Pancreas (tissue), 10 donors: ENCODE results near the gene MYO9A. TPM values are rescaled to one million over a fixed set of nuclear protein-coding genes. Genes with fewer than 3 reads are reported as not detected.

Source experiments
- ATAC-seq, 4 donors: fragments of 200-7000 bp; cut with Tn5 transposase; one replicate each; pipeline versions ENCODE4 v1.8.0 to v1.9.1; 2020; ENCODE audit warnings: mild to moderate bottlenecking in 4 of 4, moderate library complexity in 4 of 4
- DNase-seq, 6 donors: peaks; one replicate each; pipeline ENCODE4 v3.0.0-alpha.2; 2020
- FAIRE-seq: peaks from 2 replicates; lab custom pipeline; 2012; peaks lifted over from hg19 to GRCh38; lab: Jason Lieb, UNC
- H3K27ac ChIP-seq, 4 donors: fragments of 200-600 bp; sonication (generic); 1 replicate in 3 of 4; 2 replicates in 1 of 4; pipeline versions ENCODE4 v1.5.0 to v1.8.0; 2020
- H3K27me3 ChIP-seq, 4 donors: fragments of 200-600 bp; one replicate each; pipeline ENCODE4 v1.8.0; 2021
- H3K36me3 ChIP-seq, 3 donors: fragments of 200-600 bp; sonication (generic) in 1 of 3; one replicate each; pipeline versions ENCODE4 v1.5.0 to v1.8.0; 2020 to 2021
- H3K4me1 ChIP-seq, 3 donors: fragments of 200-600 bp; one replicate each; pipeline ENCODE4 v1.8.0; 2021
- H3K4me3 ChIP-seq, 4 donors: fragments of 200-600 bp; sonication (generic) in 2 of 4; one replicate each; pipeline versions ENCODE4 v1.5.0 to v1.8.0; 2020 to 2021
- H3K9me3 ChIP-seq, 4 donors: fragments of 200-600 bp; one replicate each; pipeline ENCODE4 v1.8.0; 2021
- WGBS, 2 donors: extraction: QIAGEN DNeasy Blood & Tissue Kit; methylation state at CpG; one replicate each; pipeline ENCODE4 v1.1.7; 2013; 5-methylcytosine and 5-hydroxymethylcytosine counted together
- intact Hi-C, 3 donors: fragments of 100-400 bp; cut with DNase I; formaldehyde crosslinking; loops; one replicate each; pipeline versions ENCODE4 v1.11.1 to v1.14.2; 2022
- polyA plus RNA-seq, 2 donors: library from polyadenylated mRNA; stranded (reverse); fragments of 200-250 nt; gene quantifications; one replicate each; pipeline ENCODE4 v1.2.3, GENCODE V29; 2013
- total RNA-seq, 6 donors: library from RNA; stranded (reverse); fragmentation: NEBNext Ultra II Directional in 4 of 6; extraction: Animal tissue kit (Norgen Biotek cat#: 25700) in 4 of 6; gene quantifications; one replicate each; pipeline versions ENCODE4 v1.2.1 to v1.2.4, GENCODE V29; 2021 to 2023
- TF ChIP-seq, protein P1 (sequence below), 4 donors: fragments of 200-600 bp; sonication (generic) in 3 of 4; IDR thresholded peaks; one replicate each; pipeline versions ENCODE4 v1.5.0 to v1.8.0; 2021; ENCODE audit warnings: antibody characterized with exemption in 4 of 4
- donor health status: healthy with polysubstance abuse.
- donor health status: DM: no; HTN: no; CAD: no; lungs with moderate emphysema.
- donor health status: DM: no; HTN: no; CAD: no.
- donor health status: control.
- donor health status: control.
- donor health status: Bipolar disorder and iron deficiency.
- donor health status: DM: yes; HTN: yes; CAD: no.
- donor health status: DM: no; HTN: no; CAD: no.
- donor health status: DM: no; HTN: no; CAD: no.
- donor health status: DM: yes; HTN: yes; CAD: no.

Gene MYO9A
- total and polyA plus RNA-seq, 8 donors = 1.2 to 21.0 (median 7.8) TPM

DNA sequence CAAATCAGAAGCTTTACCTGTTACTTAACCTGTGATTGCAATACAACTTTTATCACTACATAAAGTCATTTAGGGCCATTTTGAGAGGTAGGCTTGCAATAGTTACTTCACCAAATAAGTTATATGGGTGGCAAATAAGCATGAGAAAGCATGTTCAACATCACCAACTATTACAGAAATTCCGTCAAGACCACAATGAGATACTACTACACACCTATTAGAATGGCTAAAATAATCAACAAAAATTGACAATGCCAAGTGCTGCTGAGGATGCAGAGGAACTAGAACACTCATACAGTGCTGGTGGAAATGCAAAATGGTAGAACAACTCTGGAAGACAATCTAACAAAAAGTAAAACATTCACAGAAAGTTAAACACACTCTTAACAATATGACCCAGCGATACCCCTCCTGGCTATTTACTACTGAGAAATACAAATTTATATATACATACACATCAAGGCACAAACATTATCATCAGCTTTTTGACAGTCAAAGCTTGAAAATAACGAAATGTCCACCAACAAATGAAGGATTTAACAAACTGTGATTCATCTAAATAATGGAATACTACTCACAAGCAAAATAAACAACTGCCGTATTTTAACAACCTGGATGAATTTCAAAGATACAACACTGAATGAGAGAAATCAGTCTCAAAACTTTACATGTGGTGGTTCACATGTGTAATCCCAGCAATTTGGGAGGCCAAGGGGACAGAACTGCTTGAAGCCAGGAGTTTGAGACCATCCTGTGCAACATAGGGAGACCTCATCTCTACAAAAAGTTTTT lies 82.9 kb downstream of the MYO9A start:
- H3K27me3 ChIP-seq = no peaks in the 10 kb centered on the region
- intact Hi-C loops = loop anchor here in 1 of 3 donors (5.0 kb wide), 1 partner anchor 57 kb away; no protein-coding TSS in a partner anchor
- no peak overlapping the region for H3K4me3 ChIP-seq
- WGBS, 2 donors = 68 to 82% methylated on average over 4 of the region's 4 CpGs
- H3K36me3 ChIP-seq = no peaks in the 10 kb centered on the region
- H3K27ac ChIP-seq = no peak overlapping the region
- H3K4me1 ChIP-seq = no peaks in the 10 kb centered on the region
- no peak for DNase-seq
- ATAC-seq = no peak
- TF ChIP-seq, protein P1, sequence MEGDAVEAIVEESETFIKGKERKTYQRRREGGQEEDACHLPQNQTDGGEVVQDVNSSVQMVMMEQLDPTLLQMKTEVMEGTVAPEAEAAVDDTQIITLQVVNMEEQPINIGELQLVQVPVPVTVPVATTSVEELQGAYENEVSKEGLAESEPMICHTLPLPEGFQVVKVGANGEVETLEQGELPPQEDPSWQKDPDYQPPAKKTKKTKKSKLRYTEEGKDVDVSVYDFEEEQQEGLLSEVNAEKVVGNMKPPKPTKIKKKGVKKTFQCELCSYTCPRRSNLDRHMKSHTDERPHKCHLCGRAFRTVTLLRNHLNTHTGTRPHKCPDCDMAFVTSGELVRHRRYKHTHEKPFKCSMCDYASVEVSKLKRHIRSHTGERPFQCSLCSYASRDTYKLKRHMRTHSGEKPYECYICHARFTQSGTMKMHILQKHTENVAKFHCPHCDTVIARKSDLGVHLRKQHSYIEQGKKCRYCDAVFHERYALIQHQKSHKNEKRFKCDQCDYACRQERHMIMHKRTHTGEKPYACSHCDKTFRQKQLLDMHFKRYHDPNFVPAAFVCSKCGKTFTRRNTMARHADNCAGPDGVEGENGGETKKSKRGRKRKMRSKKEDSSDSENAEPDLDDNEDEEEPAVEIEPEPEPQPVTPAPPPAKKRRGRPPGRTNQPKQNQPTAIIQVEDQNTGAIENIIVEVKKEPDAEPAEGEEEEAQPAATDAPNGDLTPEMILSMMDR (IDR thresholded peaks at IDR 0.05) = no peak
- FAIRE-seq = no peak
- no peaks in the 10 kb centered on the region for H3K9me3 ChIP-seq

GRCh38 chr15:72034351-72034750 lies 83.6 kb downstream of the MYO9A start:
- FAIRE-seq = no peak
- intact Hi-C loops = no loop called here
- no peak overlapping the region for H3K27ac ChIP-seq
- no peaks in the 10 kb centered on the region for H3K27me3 ChIP-seq
- no peak for DNase-seq
- TF ChIP-seq, protein P1 (IDR thresholded peaks at IDR 0.05) = no peak
- no peaks in the 10 kb centered on the region for H3K36me3 ChIP-seq
- WGBS, 2 donors = 100% methylated on average over 1 of the region's 1 CpG
- ATAC-seq = no peak
- no peaks in the 10 kb centered on the region for H3K4me1 ChIP-seq
- no peak overlapping the region for H3K4me3 ChIP-seq
- H3K9me3 ChIP-seq = no peaks in the 10 kb centered on the region

DNA sequence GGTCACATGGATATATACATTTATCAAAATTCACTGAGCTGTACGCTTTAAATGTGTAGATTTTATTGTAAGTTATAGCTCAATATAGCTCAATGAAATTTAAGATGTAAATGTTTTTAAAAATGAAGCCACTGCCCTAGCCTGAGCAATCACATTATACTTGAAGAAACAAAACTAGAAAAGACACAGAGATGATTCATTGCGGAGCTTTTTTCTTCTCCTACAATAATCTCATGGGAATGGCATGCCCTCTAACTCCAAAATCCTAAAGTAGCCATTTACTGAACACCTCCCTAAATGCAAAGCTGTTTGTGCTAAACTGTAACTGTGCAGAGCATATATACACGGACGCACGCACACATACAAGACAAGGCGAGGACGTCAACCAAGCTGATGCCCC lies 84.2 kb downstream of the MYO9A start:
- intact Hi-C loops = no loop called here
- ATAC-seq = no peak
- no peak for DNase-seq
- H3K36me3 ChIP-seq = no peaks in the 10 kb centered on the region
- no peak for FAIRE-seq
- WGBS, 2 donors = 93 to 94% methylated on average over 7 of the region's 7 CpGs
- no peak overlapping the region for H3K27ac ChIP-seq
- H3K4me1 ChIP-seq = no peaks in the 10 kb centered on the region
- no peaks in the 10 kb centered on the region for H3K9me3 ChIP-seq
- no peak overlapping the region for H3K4me3 ChIP-seq
- TF ChIP-seq, protein P1 (IDR thresholded peaks at IDR 0.05) = no peak
- no peaks in the 10 kb centered on the region for H3K27me3 ChIP-seq

DNA sequence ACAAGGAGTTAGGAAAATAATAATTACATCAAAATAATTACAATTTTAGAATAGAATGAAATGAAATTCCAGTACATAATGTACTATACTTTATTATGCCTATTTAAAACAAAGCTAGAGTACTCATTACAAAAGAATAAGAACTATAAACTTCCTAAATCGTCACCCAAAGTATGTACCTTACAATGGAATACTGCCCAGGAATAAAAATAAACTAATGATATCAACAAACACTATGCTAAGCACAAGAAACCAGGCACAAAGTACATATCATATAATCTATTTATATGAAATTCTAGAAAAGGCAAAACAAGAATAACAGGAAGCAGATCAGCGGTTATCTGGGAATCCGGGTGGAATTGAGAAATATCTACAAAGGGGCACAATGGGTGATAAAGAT lies 84.7 kb downstream of the MYO9A start:
- no peaks in the 10 kb centered on the region for H3K36me3 ChIP-seq
- H3K4me3 ChIP-seq = no peak overlapping the region
- ATAC-seq (no peak), FAIRE-seq (no peak), DNase-seq (no peak)
- H3K27ac ChIP-seq = no peak overlapping the region
- intact Hi-C loops = no loop called here
- WGBS, 2 donors = 63 to 65% methylated on average over 3 of the region's 3 CpGs
- H3K4me1 ChIP-seq = no peaks in the 10 kb centered on the region
- no peaks in the 10 kb centered on the region for H3K27me3 ChIP-seq
- no peaks in the 10 kb centered on the region for H3K9me3 ChIP-seq
- TF ChIP-seq, protein P1 (IDR thresholded peaks at IDR 0.05) = no peak

DNA sequence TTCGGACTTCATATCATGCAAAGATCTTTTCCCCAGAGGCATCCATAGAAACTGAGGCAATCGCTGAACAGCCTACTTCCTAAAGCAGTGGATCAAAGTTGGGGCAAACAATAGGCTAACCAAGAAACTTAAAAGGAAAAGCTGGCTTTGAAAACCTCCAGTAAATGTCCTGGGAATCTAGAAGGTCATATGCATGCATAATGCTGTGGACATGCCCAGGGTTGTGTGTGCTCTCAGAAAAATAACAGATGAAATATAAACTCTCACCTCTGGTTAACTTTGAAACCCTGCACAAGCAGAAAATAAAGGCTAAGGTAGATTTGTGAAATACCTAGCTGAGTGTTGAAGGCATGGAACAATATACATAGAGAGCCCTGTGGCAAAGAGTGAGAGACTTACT lies 96.3 kb downstream of the MYO9A start:
- H3K9me3 ChIP-seq = no peaks in the 10 kb centered on the region
- no peak overlapping the region for H3K4me3 ChIP-seq
- no peak for DNase-seq
- ATAC-seq = no peak
- no peaks in the 10 kb centered on the region for H3K4me1 ChIP-seq
- WGBS, 2 donors = 74 to 83% methylated on average over 2 of the region's 2 CpGs
- intact Hi-C loops = no loop called here
- no peaks in the 10 kb centered on the region for H3K36me3 ChIP-seq
- no peak for FAIRE-seq
- TF ChIP-seq, protein P1 (IDR thresholded peaks at IDR 0.05) = no peak
- H3K27me3 ChIP-seq = no peaks in the 10 kb centered on the region
- H3K27ac ChIP-seq = no peak overlapping the region
